DND-41 (cell line): ENCODE data around the gene CPXM1.

Experiments used
- EZH2 ChIP-seq: IDR thresholded peaks from 3 replicates; pipeline ENCODE4 v1.6.1; 2012; ENCODE audit warnings: borderline replicate concordance, low read depth, mild to moderate bottlenecking, moderate library complexity, low read length, inconsistent platforms; ENCODE audit not compliant: severe bottlenecking
- TF ChIP-seq, protein P1 (sequence below): IDR thresholded peaks from 2 replicates; pipeline ENCODE4 v1.5.1; 2012; ENCODE audit warnings: borderline replicate concordance, low read length, moderate library complexity, mild to moderate bottlenecking; ENCODE audit not compliant: poor library complexity, severe bottlenecking; ENCODE audit errors: extremely low read depth

DNA sequence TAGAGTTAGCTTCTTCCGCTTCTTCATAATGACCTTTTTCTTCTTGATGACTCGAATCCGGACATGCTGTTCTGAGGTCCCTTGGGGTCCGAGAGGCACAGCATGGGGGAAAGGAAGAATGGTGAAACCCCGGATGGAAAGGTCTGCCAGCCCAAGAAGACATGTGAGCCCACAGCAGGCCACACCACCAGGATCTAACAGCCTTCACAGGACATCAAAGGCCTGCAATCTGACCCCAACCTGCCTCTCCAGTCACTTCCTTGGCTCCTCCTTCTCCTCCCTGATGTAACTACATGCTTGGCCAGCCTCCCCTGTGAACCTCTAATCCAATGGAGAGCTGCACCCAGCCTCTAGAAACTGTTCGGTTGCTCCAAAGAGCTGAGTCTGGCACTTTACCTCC lies 1.6 kb downstream of the CPXM1 start:
- TF ChIP-seq, protein P1, sequence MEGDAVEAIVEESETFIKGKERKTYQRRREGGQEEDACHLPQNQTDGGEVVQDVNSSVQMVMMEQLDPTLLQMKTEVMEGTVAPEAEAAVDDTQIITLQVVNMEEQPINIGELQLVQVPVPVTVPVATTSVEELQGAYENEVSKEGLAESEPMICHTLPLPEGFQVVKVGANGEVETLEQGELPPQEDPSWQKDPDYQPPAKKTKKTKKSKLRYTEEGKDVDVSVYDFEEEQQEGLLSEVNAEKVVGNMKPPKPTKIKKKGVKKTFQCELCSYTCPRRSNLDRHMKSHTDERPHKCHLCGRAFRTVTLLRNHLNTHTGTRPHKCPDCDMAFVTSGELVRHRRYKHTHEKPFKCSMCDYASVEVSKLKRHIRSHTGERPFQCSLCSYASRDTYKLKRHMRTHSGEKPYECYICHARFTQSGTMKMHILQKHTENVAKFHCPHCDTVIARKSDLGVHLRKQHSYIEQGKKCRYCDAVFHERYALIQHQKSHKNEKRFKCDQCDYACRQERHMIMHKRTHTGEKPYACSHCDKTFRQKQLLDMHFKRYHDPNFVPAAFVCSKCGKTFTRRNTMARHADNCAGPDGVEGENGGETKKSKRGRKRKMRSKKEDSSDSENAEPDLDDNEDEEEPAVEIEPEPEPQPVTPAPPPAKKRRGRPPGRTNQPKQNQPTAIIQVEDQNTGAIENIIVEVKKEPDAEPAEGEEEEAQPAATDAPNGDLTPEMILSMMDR = no peak
- no peak for TF ChIP-seq EZH2
